BLaER1 (cell line): ENCODE results near the gene NGB.
A peak's percentile ranks its signal among the peaks of the same experiment; 100 is the strongest.

Experiments used
- H3K27ac ChIP-seq: shearing (Covaris generic); formaldehyde crosslinking; 2 replicates; pipeline ENCODE4 v1.8.1; 2022
- H3K27me3 ChIP-seq: shearing (Covaris generic); formaldehyde crosslinking; 2 replicates; pipeline ENCODE4 v1.8.1; 2022
- H3K36me3 ChIP-seq: shearing (Covaris generic); formaldehyde crosslinking; 2 replicates; pipeline ENCODE4 v1.8.1; 2022
- H3K4me1 ChIP-seq: shearing (Covaris generic); formaldehyde crosslinking; 2 replicates; pipeline ENCODE4 v1.8.1; 2022
- H3K4me2 ChIP-seq: shearing (Covaris generic); formaldehyde crosslinking; 2 replicates; pipeline ENCODE4 v1.8.1; 2022
- H3K4me3 ChIP-seq: shearing (Covaris generic); formaldehyde crosslinking; 2 replicates; pipeline ENCODE4 v1.8.1; 2022
- H3K9ac ChIP-seq: shearing (Covaris generic); formaldehyde crosslinking; 2 replicates; pipeline ENCODE4 v1.8.1; 2022
- H3K9me3 ChIP-seq: shearing (Covaris generic); formaldehyde crosslinking; 2 replicates; pipeline ENCODE4 v1.8.1; 2022
- H4K20me1 ChIP-seq: shearing (Covaris generic); formaldehyde crosslinking; 2 replicates; pipeline ENCODE4 v1.8.1; 2022
- Cebpa-rat ChIP-seq: shearing (Covaris generic); IDR thresholded peaks from 2 replicates; pipeline ENCODE4 v1.8.1; 2022

NGB gene

GRCh38 chr14:77313371-77313770 lies 42.4 kb upstream of the NGB start:
- no peak overlapping the region for H3K4me2 ChIP-seq
- H3K27ac ChIP-seq = no peak overlapping the region

GRCh38 chr14:77311217-77311616 lies 40.2 kb upstream of the NGB start:
- Histone ChIP-seq H3K4me2 (no peak overlapping the region), H3K36me3 (no peaks in the 10 kb centered on the region), H3K27ac (no peak overlapping the region), H3K27me3 (no peaks in the 10 kb centered on the region), H3K4me3 (no peak overlapping the region), H4K20me1 (no peaks in the 10 kb centered on the region), H3K9ac (no peak overlapping the region), H3K4me1 (peaks cover 15% of the 10 kb centered on the region), H3K9me3 (no peaks in the 10 kb centered on the region)
- TF ChIP-seq Cebpa-rat = no peak

More at GRCh38 chr14:77313371-77313770, 42.4 kb upstream of the NGB start:
- TF ChIP-seq Cebpa-rat = no peak
- H3K4me3 ChIP-seq = no peak overlapping the region
- no peak overlapping the region for H3K9ac ChIP-seq
- no peaks in the 10 kb centered on the region for H4K20me1 ChIP-seq
- H3K36me3 ChIP-seq = no peaks in the 10 kb centered on the region
- no peaks in the 10 kb centered on the region for H3K9me3 ChIP-seq
- H3K4me1 ChIP-seq = peaks cover 15% of the 10 kb centered on the region
- H3K27me3 ChIP-seq = no peaks in the 10 kb centered on the region

- no peaks in the 10 kb centered on the region for H4K20me1 ChIP-seq
- H3K27me3 ChIP-seq = no peaks in the 10 kb centered on the region
- no peak for TF ChIP-seq Cebpa-rat
- no peak overlapping the region for H3K4me2 ChIP-seq
- 0 out of 2 replicates have a peak, but pooled peaks cover 7% of the 10 kb centered on the region for H3K36me3 ChIP-seq
- H3K9ac ChIP-seq = no peak overlapping the region
- no peaks in the 10 kb centered on the region for H3K9me3 ChIP-seq
- peaks cover 9% of the 10 kb centered on the region for H3K4me1 ChIP-seq
- no peak overlapping the region for H3K4me3 ChIP-seq
- no peak overlapping the region for H3K27ac ChIP-seq
Measured at GRCh38 chr14:77310026-77310425, 39.0 kb upstream of the NGB start.

GRCh38 chr14:77309131-77309530 lies 38.1 kb upstream of the NGB start:
- no peak for TF ChIP-seq Cebpa-rat
- peaks cover 9% of the 10 kb centered on the region for H3K4me1 ChIP-seq
- H3K36me3 ChIP-seq = peaks cover 11% of the 10 kb centered on the region; the same call in 1 of the 2 replicates
- no peaks in the 10 kb centered on the region for H3K9me3 ChIP-seq
- H3K4me3 ChIP-seq = no peak overlapping the region
- no peaks in the 10 kb centered on the region for H4K20me1 ChIP-seq
- peak overlapping the region; percentile 34; the same call in 1 of the 2 replicates for H3K4me2 ChIP-seq
- no peak overlapping the region for H3K9ac ChIP-seq
- no peak overlapping the region for H3K27ac ChIP-seq
- no peaks in the 10 kb centered on the region for H3K27me3 ChIP-seq

GRCh38 chr14:77306851-77307496 lies 36.0 kb upstream of the NGB start:
- Histone ChIP-seq H3K4me1 (peaks cover 9% of the 10 kb centered on the region), H3K4me2 (no peak overlapping the region), H3K36me3 (peaks cover 16% of the 10 kb centered on the region; the same call in 1 of the 2 replicates), H3K4me3 (no peak overlapping the region), H3K27me3 (no peaks in the 10 kb centered on the region), H4K20me1 (no peaks in the 10 kb centered on the region), H3K27ac (no peak overlapping the region), H3K9ac (no peak overlapping the region), H3K9me3 (no peaks in the 10 kb centered on the region)
- no peak for TF ChIP-seq Cebpa-rat

- H3K9ac ChIP-seq = no peak overlapping the region
- H3K4me1 ChIP-seq = peaks cover 9% of the 10 kb centered on the region
- H3K27me3 ChIP-seq = no peaks in the 10 kb centered on the region
- H4K20me1 ChIP-seq = no peaks in the 10 kb centered on the region
- TF ChIP-seq Cebpa-rat = no peak
- H3K27ac ChIP-seq = no peak overlapping the region
- no peaks in the 10 kb centered on the region for H3K9me3 ChIP-seq
- peaks cover 16% of the 10 kb centered on the region; the same call in 1 of the 2 replicates for H3K36me3 ChIP-seq
- no peak overlapping the region for H3K4me3 ChIP-seq
- no peak overlapping the region for H3K4me2 ChIP-seq
Measured at GRCh38 chr14:77306416-77306815, 35.4 kb upstream of the NGB start.

GRCh38 chr14:77305696-77306095 lies 34.7 kb upstream of the NGB start:
- TF ChIP-seq Cebpa-rat = no peak
- H3K4me1 ChIP-seq = peaks cover 9% of the 10 kb centered on the region
- no peak overlapping the region for H3K9ac ChIP-seq
- no peaks in the 10 kb centered on the region for H3K27me3 ChIP-seq
- H3K27ac ChIP-seq = no peak overlapping the region
- H3K4me3 ChIP-seq = no peak overlapping the region
- H3K4me2 ChIP-seq = no peak overlapping the region
- no peaks in the 10 kb centered on the region for H4K20me1 ChIP-seq
- no peaks in the 10 kb centered on the region for H3K9me3 ChIP-seq
- peaks cover 16% of the 10 kb centered on the region; the same call in 1 of the 2 replicates for H3K36me3 ChIP-seq

GRCh38 chr14:77303417-77304156 lies 32.6 kb upstream of the NGB start:
- H3K9ac ChIP-seq = no peak overlapping the region
- TF ChIP-seq Cebpa-rat = no peak
- H4K20me1 ChIP-seq = no peaks in the 10 kb centered on the region
- H3K27me3 ChIP-seq = no peaks in the 10 kb centered on the region
- H3K36me3 ChIP-seq = peaks cover 18% of the 10 kb centered on the region; the same call in 1 of the 2 replicates
- no peaks in the 10 kb centered on the region for H3K9me3 ChIP-seq
- H3K4me1 ChIP-seq = no peaks in the 10 kb centered on the region
- H3K4me3 ChIP-seq = no peak overlapping the region
- H3K4me2 ChIP-seq = no peak overlapping the region
- no peak overlapping the region for H3K27ac ChIP-seq

- Histone ChIP-seq H3K27ac (no peak overlapping the region), H3K36me3 (peaks cover 25% of the 10 kb centered on the region; the same call in 1 of the 2 replicates), H3K27me3 (no peaks in the 10 kb centered on the region), H4K20me1 (no peaks in the 10 kb centered on the region), H3K4me2 (no peak overlapping the region), H3K4me3 (no peak overlapping the region), H3K4me1 (no peaks in the 10 kb centered on the region), H3K9ac (no peak overlapping the region), H3K9me3 (no peaks in the 10 kb centered on the region)
- no peak for TF ChIP-seq Cebpa-rat
Measured at GRCh38 chr14:77302926-77303325, 31.9 kb upstream of the NGB start.

GRCh38 chr14:77301103-77301502 lies 30.1 kb upstream of the NGB start:
- Histone ChIP-seq H3K36me3 (peaks cover 31% of the 10 kb centered on the region), H3K9me3 (no peaks in the 10 kb centered on the region), H3K27me3 (no peaks in the 10 kb centered on the region), H3K4me1 (no peaks in the 10 kb centered on the region), H3K4me3 (no peak overlapping the region), H3K4me2 (no peak overlapping the region), H4K20me1 (no peaks in the 10 kb centered on the region), H3K9ac (no peak overlapping the region), H3K27ac (no peak overlapping the region)
- TF ChIP-seq Cebpa-rat = no peak
